Mesendoderm (in vitro differentiated cells): Measurements from ENCODE around the gene MRPL28.
"Not testable (repeated sequence)": the region's sequence is repeated elsewhere in the genome, so short reads cannot be mapped to it uniquely, and the experiment has no call there.

Experiments
- DNase-seq: peaks from one replicate; pipeline ENCODE4 v3.0.0; 2013
- H2AK5ac ChIP-seq: 2 replicates; pipeline ENCODE4 v1.6.1; 2013; ENCODE audit warnings: low read length, inconsistent platforms
- H2BK120ac ChIP-seq: 2 replicates; pipeline ENCODE4 v1.6.1; 2013; ENCODE audit warnings: low read depth, mild to moderate bottlenecking, low read length, moderate library complexity, mixed read lengths
- H2BK15ac ChIP-seq: replicated peaks from 2 replicates; pipeline ENCODE4 v1.6.1; 2013; ENCODE audit warnings: low read depth, mild to moderate bottlenecking, moderate library complexity
- H2BK5ac ChIP-seq: 2 replicates; pipeline ENCODE4 v1.6.1; 2013; ENCODE audit warnings: low read length, inconsistent platforms
- H3K18ac ChIP-seq: 2 replicates; pipeline ENCODE4 v1.6.1; 2013; ENCODE audit warnings: mild to moderate bottlenecking, low read length, mixed read lengths
- H3K23ac ChIP-seq: one replicate; pipeline ENCODE4 v1.6.1; 2013; ENCODE audit warnings: low read length
- H3K27ac ChIP-seq: 2 replicates; pipeline ENCODE4 v1.5.1; 2013; ENCODE audit warnings: low read depth, mild to moderate bottlenecking, inconsistent platforms, low read length, moderate library complexity
- H3K27me3 ChIP-seq: 2 replicates; pipeline ENCODE4 v1.6.1; 2013; ENCODE audit warnings: low read length, control low read depth, mild to moderate bottlenecking, inconsistent platforms; ENCODE audit not compliant: insufficient read depth, poor library complexity
- H3K36me3 ChIP-seq: 2 replicates; pipeline ENCODE4 v1.6.1; 2013; ENCODE audit warnings: low read length, inconsistent platforms; ENCODE audit not compliant: control insufficient read depth, insufficient read depth
- H3K4ac ChIP-seq: one replicate; pipeline ENCODE4 v1.6.1; 2013; ENCODE audit warnings: low read depth, mild to moderate bottlenecking, low read length, moderate library complexity
- H3K4me1 ChIP-seq: 2 replicates; pipeline ENCODE4 v1.6.1; 2013; ENCODE audit warnings: low read depth, low read length, inconsistent platforms; ENCODE audit not compliant: control insufficient read depth
- H3K4me2 ChIP-seq: 2 replicates; pipeline ENCODE4 v1.6.1; 2013; ENCODE audit warnings: low read length
- H3K4me3 ChIP-seq: 2 replicates; pipeline ENCODE4 v1.5.1; 2013; ENCODE audit warnings: mild to moderate bottlenecking, low read length
- H3K56ac ChIP-seq: one replicate; pipeline ENCODE4 v1.6.1; 2013; ENCODE audit warnings: low read length
- H3K79me1 ChIP-seq: 2 replicates; pipeline ENCODE4 v1.6.1; 2013; ENCODE audit warnings: low read length, inconsistent platforms
- H3K79me2 ChIP-seq: 2 replicates; pipeline ENCODE4 v1.6.1; 2013; ENCODE audit warnings: mild to moderate bottlenecking, low read length; ENCODE audit not compliant: control insufficient read depth, insufficient read depth
- H3K9ac ChIP-seq: 2 replicates; pipeline ENCODE4 v1.6.1; 2013; ENCODE audit warnings: low read length, inconsistent platforms
- H4K5ac ChIP-seq: one replicate; pipeline ENCODE4 v1.6.1; 2013; ENCODE audit warnings: low read length
- H4K8ac ChIP-seq: one replicate; pipeline ENCODE4 v1.6.1; 2013; ENCODE audit warnings: low read depth, mild to moderate bottlenecking, control low read depth, low read length, moderate library complexity
- WGBS: extraction: QIAGEN DNeasy Blood & Tissue Kit; methylation state at CpG from one replicate; pipeline ENCODE4 v1.1.7; 2013; ENCODE audit warnings: low lambda C conversion rate, missing lambda C conversion rate; ENCODE audit not compliant: insufficient coverage; ENCODE audit errors: extremely low coverage; 5-methylcytosine and 5-hydroxymethylcytosine counted together

Gene MRPL28

GRCh38 chr16:341974-342336 lies 28.4 kb downstream of the MRPL28 start:
- not testable (repeated sequence) for H2BK15ac ChIP-seq, H3K4ac ChIP-seq, H3K9ac ChIP-seq, H3K27me3 ChIP-seq, H3K27ac ChIP-seq, H3K18ac ChIP-seq, H3K36me3 ChIP-seq, H4K5ac ChIP-seq, H3K4me2 ChIP-seq, H2AK5ac ChIP-seq, H3K4me1 ChIP-seq, H2BK5ac ChIP-seq, H3K4me3 ChIP-seq, H3K23ac ChIP-seq, H2BK120ac ChIP-seq, H4K8ac ChIP-seq, H3K56ac ChIP-seq, DNase-seq
- Histone ChIP-seq H3K79me2 (peaks cover 72% of the 10 kb centered on the region), H3K79me1 (peaks cover 26% of the 10 kb centered on the region)
- WGBS: no CpG with 5 or more reads among the region's 13 CpGs

DNA sequence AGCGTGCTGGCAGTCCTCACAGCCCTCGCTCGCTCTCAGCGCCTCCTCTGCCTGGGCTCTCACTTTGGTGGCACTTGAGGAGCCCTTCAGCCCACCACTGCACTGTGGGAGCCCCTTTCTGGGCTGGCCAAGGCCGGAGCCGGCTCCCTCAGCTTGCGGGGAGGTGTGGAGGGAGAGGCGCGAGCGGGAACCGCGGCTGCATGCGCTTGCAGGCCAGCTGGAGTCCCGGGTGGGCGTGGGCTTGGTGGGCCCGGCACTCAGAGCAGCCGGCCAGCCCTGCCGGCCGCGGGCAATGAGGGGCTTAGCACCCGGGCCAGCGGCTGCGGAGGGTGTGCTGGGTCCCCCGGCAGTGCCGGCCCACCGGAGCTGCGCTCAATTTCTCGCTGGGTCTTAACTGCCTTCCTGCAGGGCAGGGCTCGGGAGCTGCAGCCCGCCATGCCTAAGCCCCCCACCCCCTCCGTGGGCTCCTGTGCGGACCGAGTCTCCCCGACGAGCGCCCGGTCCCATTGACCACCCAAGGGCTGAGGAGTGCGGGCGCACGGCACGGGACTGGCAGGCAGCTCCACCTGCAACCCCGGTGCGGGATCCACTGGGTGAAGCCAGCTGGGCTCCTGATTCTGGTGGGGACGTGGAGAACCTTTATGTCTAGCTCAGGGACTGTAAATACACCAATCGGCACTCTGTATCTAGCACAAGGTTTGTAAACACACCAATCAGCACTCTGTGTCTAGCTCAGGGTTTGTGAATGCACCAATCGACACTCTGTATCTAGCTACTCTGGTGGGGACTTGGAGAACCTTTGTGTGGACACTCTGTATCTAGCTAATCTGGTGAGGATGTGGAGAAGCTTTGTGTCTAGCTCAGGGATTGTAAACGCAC lies 29.0 kb downstream of the MRPL28 start:
- H3K9ac ChIP-seq, H3K27me3 ChIP-seq, H3K4me2 ChIP-seq, DNase-seq, H3K56ac ChIP-seq, H3K23ac ChIP-seq, H2BK120ac ChIP-seq, H3K36me3 ChIP-seq, H3K4me1 ChIP-seq, H2BK15ac ChIP-seq, H3K18ac ChIP-seq, H4K5ac ChIP-seq, H3K27ac ChIP-seq, H4K8ac ChIP-seq, H3K4ac ChIP-seq, H2AK5ac ChIP-seq, H3K4me3 ChIP-seq, H2BK5ac ChIP-seq: not testable (repeated sequence)
- Histone ChIP-seq H3K79me2 (peaks cover 69% of the 10 kb centered on the region), H3K79me1 (peaks cover 23% of the 10 kb centered on the region)
- no CpG with 5 or more reads among the region's 47 CpGs for WGBS

GRCh38 chr16:340370-341091 lies 29.8 kb downstream of the MRPL28 start:
- H3K4me2 ChIP-seq: no peak overlapping the region
- H4K5ac ChIP-seq: no peak overlapping the region
- H3K4me1 ChIP-seq: no peaks in the 10 kb centered on the region
- DNase-seq: no peak
- H3K79me1 ChIP-seq: peaks cover 22% of the 10 kb centered on the region
- H2BK15ac ChIP-seq: no peak overlapping the region
- H3K79me2 ChIP-seq: peaks cover 70% of the 10 kb centered on the region
- WGBS: no CpG with 5 or more reads among the region's 23 CpGs
- no peak overlapping the region for H2BK120ac ChIP-seq
- no peak overlapping the region for H4K8ac ChIP-seq
- no peak overlapping the region for H2BK5ac ChIP-seq
- no peak overlapping the region for H3K18ac ChIP-seq
- H2AK5ac ChIP-seq: no peak overlapping the region
- H3K4me3 ChIP-seq: no peak overlapping the region
- no peaks in the 10 kb centered on the region for H3K27me3 ChIP-seq
- H3K27ac ChIP-seq: no peak overlapping the region
- H3K36me3 ChIP-seq: peaks cover 3% of the 10 kb centered on the region
- no peak overlapping the region for H3K9ac ChIP-seq
- H3K4ac ChIP-seq: no peak overlapping the region
- peak overlapping the region; percentile 24 for H3K23ac ChIP-seq
- H3K56ac ChIP-seq: no peak overlapping the region

- no peak overlapping the region for H3K18ac ChIP-seq
- H3K4me3 ChIP-seq: no peak overlapping the region
- H4K5ac ChIP-seq: no peak overlapping the region
- H2BK120ac ChIP-seq: no peak overlapping the region
- no peak overlapping the region for H2BK15ac ChIP-seq
- H4K8ac ChIP-seq: no peak overlapping the region
- H3K4me2 ChIP-seq: no peak overlapping the region
- peaks cover 71% of the 10 kb centered on the region for H3K79me2 ChIP-seq
- H3K27me3 ChIP-seq: no peaks in the 10 kb centered on the region
- peaks cover 20% of the 10 kb centered on the region for H3K79me1 ChIP-seq
- DNase-seq: no peak
- WGBS: no CpG with 5 or more reads among the region's 5 CpGs
- no peak overlapping the region for H3K23ac ChIP-seq
- H3K4ac ChIP-seq: no peak overlapping the region
- no peak overlapping the region for H2AK5ac ChIP-seq
- no peak overlapping the region for H3K56ac ChIP-seq
- no peak overlapping the region for H3K9ac ChIP-seq
- H3K36me3 ChIP-seq: no peaks in the 10 kb centered on the region
- H3K27ac ChIP-seq: no peak overlapping the region
- no peak overlapping the region for H2BK5ac ChIP-seq
- H3K4me1 ChIP-seq: no peaks in the 10 kb centered on the region
Measured at GRCh38 chr16:339680-340079, 30.7 kb downstream of the MRPL28 start.

- Histone ChIP-seq H3K27ac (no peak overlapping the region), H2BK120ac (no peak overlapping the region), H2BK5ac (no peak overlapping the region), H3K27me3 (no peaks in the 10 kb centered on the region), H3K36me3 (no peaks in the 10 kb centered on the region), H3K4ac (no peak overlapping the region), H2BK15ac (no peak overlapping the region), H4K5ac (no peak overlapping the region), H3K4me2 (no peak overlapping the region), H3K79me2 (peaks cover 76% of the 10 kb centered on the region), H3K23ac (no peak overlapping the region), H3K18ac (no peak overlapping the region), H3K4me1 (no peaks in the 10 kb centered on the region), H3K79me1 (peaks cover 28% of the 10 kb centered on the region), H3K4me3 (no peak overlapping the region), H2AK5ac (no peak overlapping the region), H4K8ac (no peak overlapping the region), H3K56ac (no peak overlapping the region), H3K9ac (no peak overlapping the region)
- DNase-seq: no peak
- WGBS: no CpG with 5 or more reads among the region's 21 CpGs
Measured at GRCh38 chr16:337975-338575, 32.3 kb downstream of the MRPL28 start.
